ENCODE measurements around the gene BEST4. TPM values are rescaled to one million over a fixed set of nuclear protein-coding genes. Genes with fewer than 3 reads are reported as not detected.

Gene BEST4
- total and polyA plus RNA-seq, 2 of the 13 experiments (the other 11 are each of a cell fraction or from before 2014, with no cell fraction given), result 0.77 to 1.4 TPM

DNA sequence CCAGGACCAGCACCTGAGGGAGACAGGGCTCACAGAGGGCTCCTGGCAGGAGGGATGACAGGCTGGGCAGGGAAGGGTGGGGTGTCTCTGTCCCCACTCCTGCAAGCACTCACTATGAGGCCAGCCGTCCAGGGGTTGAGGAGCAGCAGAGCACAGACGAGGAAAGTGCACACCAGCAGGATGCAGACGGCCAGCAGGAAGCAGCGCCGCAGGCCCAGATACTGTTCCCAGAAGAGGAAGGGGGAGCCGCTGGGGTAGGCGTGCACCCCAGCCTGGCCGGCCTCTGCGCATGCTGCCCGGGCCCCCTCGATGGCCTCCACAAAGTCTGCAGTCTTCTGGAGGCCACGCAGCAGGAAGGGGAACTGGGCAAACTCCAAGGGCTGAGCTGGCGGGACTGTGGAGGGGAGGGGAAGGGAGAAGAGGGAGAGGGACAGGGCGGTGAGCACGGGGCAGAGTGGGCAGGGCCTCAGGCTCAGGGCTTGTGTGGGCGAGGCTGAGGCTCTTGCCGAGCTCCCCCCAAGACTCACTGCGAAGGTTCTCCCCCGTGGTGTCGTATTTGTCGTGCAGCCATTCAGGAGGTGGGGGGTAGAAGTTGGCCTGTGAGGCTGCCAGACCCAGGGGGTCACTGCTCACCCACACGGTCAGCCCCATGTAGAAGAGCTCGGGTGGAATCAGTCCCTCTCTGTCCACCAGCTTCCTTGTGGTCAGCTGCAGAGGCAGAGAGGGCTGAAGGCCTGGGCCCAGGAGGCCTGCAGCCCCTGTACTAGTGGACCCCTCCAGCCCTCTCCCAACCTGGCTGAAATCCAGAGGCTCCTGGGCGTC is 38.6 kb upstream of the BEST4 start (continued):
- no peak for TF ChIP-seq PRMT3 (CRISPR knock-in tag; IDR thresholded peaks at IDR 0.05; ENCODE audit: borderline replicate concordance, low read depth)
- TF ChIP-seq CHD4 (IDR thresholded peaks at IDR 0.05; ENCODE audit: borderline replicate concordance, low read length), result no peak
- TF ChIP-seq RARA (CRISPR knock-in tag; IDR thresholded peaks at IDR 0.05), result peak; percentile 45
- no peak for TF ChIP-seq POLR2AphosphoS2 (IDR thresholded peaks at IDR 0.05; ENCODE audit: low read depth, low read length)
- TF ChIP-seq MBNL3 (CRISPR knock-in tag; conservative IDR thresholded peaks at IDR 0.05), result no peak
- no peak for TF ChIP-seq ZNF674 (CRISPR knock-in tag; IDR thresholded peaks at IDR 0.05; ENCODE audit: low read depth)
- no peak for TF ChIP-seq SYNCRIP (IDR thresholded peaks at IDR 0.05; ENCODE audit: insufficient read depth, low read depth, low read length)
- TF ChIP-seq JUND (CRISPR knock-in tag; IDR thresholded peaks at IDR 0.05), result peak; percentile 42; the same call in 1 of the 2 replicates
- TF ChIP-seq MZF1 (CRISPR knock-in tag; IDR thresholded peaks at IDR 0.05; ENCODE audit: borderline replicate concordance), result no peak; the same call in 1 of the 2 replicates
- no peak for TF ChIP-seq FOXP1 (IDR thresholded peaks at IDR 0.05)
- no peak for TF ChIP-seq FOXP1 (CRISPR knock-in tag; IDR thresholded peaks at IDR 0.05)
- TF ChIP-seq HNRNPK (IDR thresholded peaks at IDR 0.05; ENCODE audit: low read depth, low read length, poor library complexity, severe bottlenecking), result peak; percentile 65
- no peak for TF ChIP-seq HNRNPH1 (optimal IDR thresholded peaks at IDR 0.05; ENCODE audit: low read depth, low read length)
- no peak for TF ChIP-seq PHF5A (CRISPR knock-in tag; IDR thresholded peaks at IDR 0.05; ENCODE audit: low read depth, unreplicated experiment)
- peak; percentile 58; the same call in 1 of the 2 replicates for TF ChIP-seq ELF1 (CRISPR knock-in tag; IDR thresholded peaks at IDR 0.05)
- no peak for TF ChIP-seq NONO (IDR thresholded peaks at IDR 0.05)
- TF ChIP-seq NONO (CRISPR knock-in tag; conservative IDR thresholded peaks at IDR 0.05), result peak; percentile 94
- TF ChIP-seq ZNF501 (CRISPR knock-in tag; IDR thresholded peaks at IDR 0.05), result peak; percentile 34; the same call in 1 of the 2 replicates
- TF ChIP-seq ETV6 (CRISPR knock-in tag; conservative IDR thresholded peaks at IDR 0.05), result no peak
- no peak for TF ChIP-seq SNRNP70 (IDR thresholded peaks at IDR 0.05; ENCODE audit: low read depth, low read length)
- TF ChIP-seq CBX5 (CRISPR knock-in tag; IDR thresholded peaks at IDR 0.05; ENCODE audit: borderline replicate concordance), result peak; percentile 12; the same call in 1 of the 2 replicates
- TF ChIP-seq RXRB (CRISPR knock-in tag; IDR thresholded peaks at IDR 0.05; ENCODE audit: borderline replicate concordance), result peak; percentile 68; the same call in 1 of the 2 replicates
- no peak; the same call in 1 of the 2 replicates for TF ChIP-seq ZNF547 (CRISPR knock-in tag; IDR thresholded peaks at IDR 0.05)
- 0 out of 2 replicates have a peak, but pooled peaks have one; percentile 3 for TF ChIP-seq HMGXB3 (CRISPR knock-in tag; IDR thresholded peaks at IDR 0.05; ENCODE audit: borderline replicate concordance)
- no peak for TF ChIP-seq SOX6 (IDR thresholded peaks at IDR 0.05)
- TF ChIP-seq SOX6 (CRISPR knock-in tag; IDR thresholded peaks at IDR 0.05), result no peak; the same call in 1 of the 2 replicates
- TF ChIP-seq RNF2 (conservative IDR thresholded peaks at IDR 0.05; ENCODE audit: low read depth), result no peak

Data from HepG2 (cell line).